Measurements from ENCODE around the gene SLC14A1. TPM values are rescaled to one million over a fixed set of nuclear protein-coding genes. Genes with fewer than 3 reads are reported as not detected.

SLC14A1 gene
- total RNA-seq, 1 experiment from 2014 or later: 1.9 TPM

DNA sequence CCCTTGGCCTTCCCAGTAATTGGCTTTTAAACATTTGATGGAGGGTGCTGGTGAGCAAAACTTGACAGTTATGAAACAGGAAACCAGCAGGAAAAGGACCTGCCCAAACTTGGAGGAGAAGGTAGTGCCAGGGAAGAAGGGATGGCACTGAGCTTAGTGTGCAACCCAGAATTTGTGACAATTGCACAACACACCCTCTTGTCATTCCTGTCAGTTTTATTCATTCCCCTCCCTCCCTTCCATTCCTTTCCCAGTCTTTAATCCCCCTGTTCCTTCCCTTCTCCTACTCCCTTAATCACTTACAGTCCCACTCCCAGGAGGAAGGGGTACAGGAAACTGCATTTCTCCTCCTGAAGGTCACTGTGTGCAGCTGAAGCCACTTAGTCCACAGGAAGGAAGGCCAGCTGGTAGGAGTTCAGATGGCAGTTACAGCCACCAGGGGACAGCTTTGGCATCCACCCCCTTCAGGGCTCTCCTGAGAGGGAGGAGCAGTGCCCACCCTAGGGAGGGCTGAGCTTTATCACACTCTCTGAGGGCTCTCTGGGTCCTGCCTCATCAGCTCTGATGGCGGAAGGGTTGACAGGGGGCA lies 77.5 kb downstream of the SLC14A1 start:
- no peak for DNase-seq (ENCODE audit: low read depth)

Other genes starting within 250 kb of the SLC14A1 start
- gene SLC14A2, start 108.7 kb upstream of the SLC14A1 start, total RNA-seq (2014; rRNA removed; shearing (Covaris generic)): not detected in 2 replicates
- gene SIGLEC15, start 101.5 kb downstream of the SLC14A1 start, total RNA-seq (2014; rRNA removed; shearing (Covaris generic)): 12.1 and 17.9 TPM in 2 replicates
- gene EPG5, start 243.1 kb downstream of the SLC14A1 start, total RNA-seq (2014; rRNA removed; shearing (Covaris generic)): 6.2 TPM in 2 replicates